GM13977 (cell line): ENCODE results near the gene MYZAP.

Source experiments
- DNase-seq: peaks from one replicate; pipeline ENCODE4 v3.0.0; 2012; ENCODE audit warnings: low spot score
- CTCF ChIP-seq: IDR thresholded peaks from 2 replicates; pipeline ENCODE4 v1.5.1; 2012; ENCODE audit warnings: mild to moderate bottlenecking, control low read depth; ENCODE audit not compliant: insufficient read depth; ENCODE audit errors: extremely low read depth, missing control alignments
- in situ Hi-C: fragments of 300-500 bp; cut with MboI; formaldehyde crosslinking; loops from one replicate; pipeline ENCODE4 v1.12.0; 2022; ENCODE audit warnings: low sequenced_read_pairs, low pct_unique_long_range_greater_than_20kb, mixed read lengths, inconsistent platforms; ENCODE audit not compliant: unreplicated experiment

MYZAP gene

GRCh38 chr15:57685306-57686095 is 93.8 kb downstream of the MYZAP start:
- DNase-seq: no peak
- in situ Hi-C loops: no loop called here
- no peak for TF ChIP-seq CTCF

- TF ChIP-seq CTCF: no peak
- no peak for DNase-seq
- in situ Hi-C loops: no loop called here
Observed at GRCh38 chr15:57686657-57687056, 95.0 kb downstream of the MYZAP start.

- in situ Hi-C loops: no loop called here
- TF ChIP-seq CTCF: no peak
- no peak for DNase-seq
Observed at GRCh38 chr15:57690341-57690966, 98.8 kb downstream of the MYZAP start.

- no peak for TF ChIP-seq CTCF
- DNase-seq: no peak
- in situ Hi-C loops: no loop called here
Observed at GRCh38 chr15:57691082-57691481, 99.4 kb downstream of the MYZAP start.

- no peak for DNase-seq
- in situ Hi-C loops: no loop called here
- TF ChIP-seq CTCF: no peak
Observed at GRCh38 chr15:57692709-57693108, 101.0 kb downstream of the MYZAP start.

GRCh38 chr15:57694279-57694678 is 102.6 kb downstream of the MYZAP start:
- no peak for DNase-seq
- in situ Hi-C loops: no loop called here
- no peak for TF ChIP-seq CTCF
